HEK293 (cell line): ENCODE data around the gene SMIM1.

Source experiments
- EGR2 ChIP-seq: fragments of 450-650 bp; formaldehyde crosslinking; IDR thresholded peaks from 2 replicates; pipeline ENCODE4 v1.5.1; 2016; ENCODE audit warnings: low read depth, missing biosample characterization, missing genetic modification characterization
- GFI1B ChIP-seq: fragments of 450-650 bp; formaldehyde crosslinking; IDR thresholded peaks from 2 replicates; pipeline ENCODE4 v1.5.1; 2016; ENCODE audit warnings: missing biosample characterization, missing genetic modification characterization
- GLIS1 ChIP-seq: fragments of 450-650 bp; formaldehyde crosslinking; IDR thresholded peaks from 2 replicates; pipeline ENCODE4 v1.5.1; 2016; ENCODE audit warnings: missing biosample characterization, missing genetic modification characterization
- KLF1 ChIP-seq: fragments of 450-650 bp; formaldehyde crosslinking; IDR thresholded peaks from 2 replicates; pipeline ENCODE4 v1.5.1; 2016; ENCODE audit warnings: missing biosample characterization, missing genetic modification characterization
- PRDM1 ChIP-seq: fragments of 450-650 bp; formaldehyde crosslinking; IDR thresholded peaks from 2 replicates; pipeline ENCODE4; 2016; ENCODE audit warnings: missing biosample characterization, missing genetic modification characterization
- YY2 ChIP-seq: fragments of 450-650 bp; formaldehyde crosslinking; IDR thresholded peaks from 2 replicates; pipeline ENCODE4 v1.5.1; 2016; ENCODE audit warnings: missing biosample characterization, missing genetic modification characterization
- ZBTB7A ChIP-seq: fragments of 450-650 bp; formaldehyde crosslinking; IDR thresholded peaks from 2 replicates; pipeline ENCODE4 v1.5.1; 2016; ENCODE audit warnings: low read depth, missing biosample characterization, missing genetic modification characterization
- ZEB2 ChIP-seq: fragments of 450-650 bp; formaldehyde crosslinking; IDR thresholded peaks from 2 replicates; pipeline ENCODE4 v1.5.1; 2016; ENCODE audit warnings: missing biosample characterization, missing genetic modification characterization
- ZFP3 ChIP-seq: fragments of 450-650 bp; formaldehyde crosslinking; IDR thresholded peaks from 2 replicates; pipeline ENCODE4 v1.5.1; 2016; ENCODE audit warnings: low read depth, missing biosample characterization, missing genetic modification characterization
- ZNF2 ChIP-seq: fragments of 450-650 bp; formaldehyde crosslinking; IDR thresholded peaks from 2 replicates; pipeline ENCODE4 v1.5.1; 2016; ENCODE audit warnings: missing biosample characterization, missing genetic modification characterization
- ZNF24 ChIP-seq: fragments of 450-650 bp; formaldehyde crosslinking; IDR thresholded peaks from 2 replicates; pipeline ENCODE4 v1.5.1; 2016; ENCODE audit warnings: missing biosample characterization, missing genetic modification characterization
- ZNF350 ChIP-seq: fragments of 450-650 bp; formaldehyde crosslinking; IDR thresholded peaks from 2 replicates; pipeline ENCODE4 v1.5.0; 2017; ENCODE audit warnings: missing biosample characterization, mild to moderate bottlenecking, missing genetic modification characterization
- ZNF561 ChIP-seq: fragments of 450-650 bp; IDR thresholded peaks from 2 replicates; pipeline ENCODE4 v1.5.1; 2018; ENCODE audit warnings: missing biosample characterization, missing genetic modification characterization, borderline replicate concordance
- ZNF623 ChIP-seq: fragments of 450-650 bp; formaldehyde crosslinking; IDR thresholded peaks from 2 replicates; pipeline ENCODE4 v1.5.1; 2016; ENCODE audit warnings: missing biosample characterization, missing genetic modification characterization
- ZNF629 ChIP-seq: fragments of 450-650 bp; formaldehyde crosslinking; IDR thresholded peaks from 2 replicates; pipeline ENCODE4 v1.5.1; 2017; ENCODE audit warnings: missing biosample characterization, missing genetic modification characterization
- ZNF660 ChIP-seq: fragments of 450-650 bp; IDR thresholded peaks from 2 replicates; pipeline ENCODE4 v1.5.1; 2018; ENCODE audit warnings: missing biosample characterization, mild to moderate bottlenecking, missing genetic modification characterization
- ZNF76 ChIP-seq: fragments of 450-650 bp; formaldehyde crosslinking; IDR thresholded peaks from 2 replicates; pipeline ENCODE4; 2016; ENCODE audit warnings: low read depth, missing biosample characterization, missing genetic modification characterization, borderline replicate concordance
- TF ChIP-seq, protein P1 (sequence below): fragments of 450-650 bp; formaldehyde crosslinking; IDR thresholded peaks from 2 replicates; pipeline ENCODE4 v1.5.1; 2017; ENCODE audit warnings: missing biosample characterization, missing genetic modification characterization
- TF ChIP-seq, protein P2 (sequence below): fragments of 450-650 bp; formaldehyde crosslinking; conservative IDR thresholded peaks from 2 replicates; pipeline ENCODE4 v1.5.1; 2016; ENCODE audit warnings: low read depth, missing biosample characterization, missing genetic modification characterization
- TF ChIP-seq, protein P3 (sequence below): fragments of 450-650 bp; formaldehyde crosslinking; conservative IDR thresholded peaks from 2 replicates; pipeline ENCODE4 v1.5.1; 2016; ENCODE audit warnings: low read depth, missing biosample characterization, missing genetic modification characterization
- TF ChIP-seq, protein P4 (sequence below): fragments of 450-650 bp; formaldehyde crosslinking; IDR thresholded peaks from 2 replicates; pipeline ENCODE4 v1.5.1; 2016; ENCODE audit warnings: missing biosample characterization, missing genetic modification characterization
- TF ChIP-seq, protein P5 (sequence below): fragments of 450-650 bp; formaldehyde crosslinking; IDR thresholded peaks from 2 replicates; pipeline ENCODE4 v1.5.1; 2016; ENCODE audit warnings: missing biosample characterization, missing genetic modification characterization
- TF ChIP-seq, protein P6 (sequence below): fragments of 450-650 bp; formaldehyde crosslinking; IDR thresholded peaks from 2 replicates; pipeline ENCODE4 v1.5.1; 2016; ENCODE audit warnings: missing biosample characterization, missing genetic modification characterization
- TF ChIP-seq, protein P7 (sequence below): fragments of 450-650 bp; formaldehyde crosslinking; IDR thresholded peaks from 2 replicates; pipeline ENCODE4 v1.5.1; 2016; ENCODE audit warnings: missing biosample characterization, missing genetic modification characterization

The SMIM1 gene

DNA sequence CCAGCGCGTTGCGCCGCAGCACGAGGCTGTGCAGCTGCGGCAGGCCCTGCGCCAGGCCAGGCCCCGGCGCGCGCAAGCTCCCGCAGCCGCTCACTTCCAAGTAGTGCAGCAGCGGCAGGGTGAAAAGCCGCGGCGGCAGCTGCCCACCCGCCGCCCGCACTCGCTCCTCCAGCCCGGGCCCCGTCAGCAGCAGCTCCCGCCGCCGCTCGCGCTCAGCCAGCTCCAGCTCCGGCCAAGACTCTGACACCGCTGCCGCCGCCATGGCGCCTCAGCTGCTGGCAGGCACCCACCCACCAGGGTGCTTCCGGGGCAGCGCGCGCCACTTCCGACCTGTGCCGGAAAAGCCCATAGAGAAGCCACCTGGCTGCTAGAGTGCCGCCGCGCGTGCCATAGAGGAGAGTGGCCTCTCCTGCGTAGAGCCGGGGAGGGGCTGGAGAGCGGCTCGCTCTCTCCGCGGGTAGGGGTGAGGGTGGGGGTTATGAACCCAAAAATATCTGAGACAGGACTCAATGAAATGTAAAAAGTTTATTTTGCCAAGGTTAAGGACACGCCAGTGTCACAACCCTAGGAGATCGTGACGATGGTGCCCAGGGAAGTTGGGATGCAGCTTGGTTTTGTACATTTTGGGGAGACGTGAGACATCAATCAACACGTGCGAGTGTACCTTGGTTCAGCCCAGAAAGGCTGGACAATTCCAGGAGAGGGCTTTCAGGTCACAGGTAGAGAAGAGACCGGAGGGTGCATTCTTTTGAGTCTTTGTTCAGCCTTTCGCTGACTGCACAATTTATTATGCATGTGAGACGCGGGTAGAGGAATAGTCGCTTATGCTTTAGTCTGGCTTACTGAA is 23.9 kb downstream of the SMIM1 start, which contains the start of gene LRRC47 (continued):
- TF ChIP-seq ZNF629 (tag by site-specific recombination), result peak; percentile 74
- TF ChIP-seq, protein P1, sequence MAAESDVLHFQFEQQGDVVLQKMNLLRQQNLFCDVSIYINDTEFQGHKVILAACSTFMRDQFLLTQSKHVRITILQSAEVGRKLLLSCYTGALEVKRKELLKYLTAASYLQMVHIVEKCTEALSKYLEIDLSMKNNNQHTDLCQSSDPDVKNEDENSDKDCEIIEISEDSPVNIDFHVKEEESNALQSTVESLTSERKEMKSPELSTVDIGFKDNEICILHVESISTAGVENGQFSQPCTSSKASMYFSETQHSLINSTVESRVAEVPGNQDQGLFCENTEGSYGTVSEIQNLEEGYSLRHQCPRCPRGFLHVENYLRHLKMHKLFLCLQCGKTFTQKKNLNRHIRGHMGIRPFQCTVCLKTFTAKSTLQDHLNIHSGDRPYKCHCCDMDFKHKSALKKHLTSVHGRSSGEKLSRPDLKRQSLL (tag by site-specific recombination), result peak; percentile 54; the same call in 1 of the 2 replicates
- TF ChIP-seq KLF1 (tag by site-specific recombination), result peak; percentile 44; the same call in 1 of the 2 replicates
- TF ChIP-seq GLIS1 (tag by site-specific recombination), result peak; percentile 53
- peak; percentile 69; the same call in 1 of the 2 replicates for TF ChIP-seq ZNF561 (tag by site-specific recombination)
- 0 out of 2 replicates have a peak, but pooled peaks have one; percentile 40 for TF ChIP-seq ZEB2 (tag by site-specific recombination)
- no peak for TF ChIP-seq ZBTB7A (tag by site-specific recombination)
- TF ChIP-seq, protein P2, sequence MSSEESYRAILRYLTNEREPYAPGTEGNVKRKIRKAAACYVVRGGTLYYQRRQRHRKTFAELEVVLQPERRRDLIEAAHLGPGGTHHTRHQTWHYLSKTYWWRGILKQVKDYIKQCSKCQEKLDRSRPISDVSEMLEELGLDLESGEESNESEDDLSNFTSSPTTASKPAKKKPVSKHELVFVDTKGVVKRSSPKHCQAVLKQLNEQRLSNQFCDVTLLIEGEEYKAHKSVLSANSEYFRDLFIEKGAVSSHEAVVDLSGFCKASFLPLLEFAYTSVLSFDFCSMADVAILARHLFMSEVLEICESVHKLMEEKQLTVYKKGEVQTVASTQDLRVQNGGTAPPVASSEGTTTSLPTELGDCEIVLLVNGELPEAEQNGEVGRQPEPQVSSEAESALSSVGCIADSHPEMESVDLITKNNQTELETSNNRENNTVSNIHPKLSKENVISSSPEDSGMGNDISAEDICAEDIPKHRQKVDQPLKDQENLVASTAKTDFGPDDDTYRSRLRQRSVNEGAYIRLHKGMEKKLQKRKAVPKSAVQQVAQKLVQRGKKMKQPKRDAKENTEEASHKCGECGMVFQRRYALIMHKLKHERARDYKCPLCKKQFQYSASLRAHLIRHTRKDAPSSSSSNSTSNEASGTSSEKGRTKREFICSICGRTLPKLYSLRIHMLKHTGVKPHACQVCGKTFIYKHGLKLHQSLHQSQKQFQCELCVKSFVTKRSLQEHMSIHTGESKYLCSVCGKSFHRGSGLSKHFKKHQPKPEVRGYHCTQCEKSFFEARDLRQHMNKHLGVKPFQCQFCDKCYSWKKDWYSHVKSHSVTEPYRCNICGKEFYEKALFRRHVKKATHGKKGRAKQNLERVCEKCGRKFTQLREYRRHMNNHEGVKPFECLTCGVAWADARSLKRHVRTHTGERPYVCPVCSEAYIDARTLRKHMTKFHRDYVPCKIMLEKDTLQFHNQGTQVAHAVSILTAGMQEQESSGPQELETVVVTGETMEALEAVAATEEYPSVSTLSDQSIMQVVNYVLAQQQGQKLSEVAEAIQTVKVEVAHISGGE (tag by site-specific recombination), result peak; percentile 92
- TF ChIP-seq EGR2 (tag by site-specific recombination), result peak; percentile 51; the same call in 1 of the 2 replicates
- TF ChIP-seq ZNF350 (tag by site-specific recombination), result no peak
- 0 out of 2 replicates have a peak, but pooled peaks have one; percentile 79 for TF ChIP-seq ZNF2 (tag by site-specific recombination)
- TF ChIP-seq YY2 (tag by site-specific recombination), result peak; percentile 94
- TF ChIP-seq GFI1B (tag by site-specific recombination), result no peak
- TF ChIP-seq, protein P3, sequence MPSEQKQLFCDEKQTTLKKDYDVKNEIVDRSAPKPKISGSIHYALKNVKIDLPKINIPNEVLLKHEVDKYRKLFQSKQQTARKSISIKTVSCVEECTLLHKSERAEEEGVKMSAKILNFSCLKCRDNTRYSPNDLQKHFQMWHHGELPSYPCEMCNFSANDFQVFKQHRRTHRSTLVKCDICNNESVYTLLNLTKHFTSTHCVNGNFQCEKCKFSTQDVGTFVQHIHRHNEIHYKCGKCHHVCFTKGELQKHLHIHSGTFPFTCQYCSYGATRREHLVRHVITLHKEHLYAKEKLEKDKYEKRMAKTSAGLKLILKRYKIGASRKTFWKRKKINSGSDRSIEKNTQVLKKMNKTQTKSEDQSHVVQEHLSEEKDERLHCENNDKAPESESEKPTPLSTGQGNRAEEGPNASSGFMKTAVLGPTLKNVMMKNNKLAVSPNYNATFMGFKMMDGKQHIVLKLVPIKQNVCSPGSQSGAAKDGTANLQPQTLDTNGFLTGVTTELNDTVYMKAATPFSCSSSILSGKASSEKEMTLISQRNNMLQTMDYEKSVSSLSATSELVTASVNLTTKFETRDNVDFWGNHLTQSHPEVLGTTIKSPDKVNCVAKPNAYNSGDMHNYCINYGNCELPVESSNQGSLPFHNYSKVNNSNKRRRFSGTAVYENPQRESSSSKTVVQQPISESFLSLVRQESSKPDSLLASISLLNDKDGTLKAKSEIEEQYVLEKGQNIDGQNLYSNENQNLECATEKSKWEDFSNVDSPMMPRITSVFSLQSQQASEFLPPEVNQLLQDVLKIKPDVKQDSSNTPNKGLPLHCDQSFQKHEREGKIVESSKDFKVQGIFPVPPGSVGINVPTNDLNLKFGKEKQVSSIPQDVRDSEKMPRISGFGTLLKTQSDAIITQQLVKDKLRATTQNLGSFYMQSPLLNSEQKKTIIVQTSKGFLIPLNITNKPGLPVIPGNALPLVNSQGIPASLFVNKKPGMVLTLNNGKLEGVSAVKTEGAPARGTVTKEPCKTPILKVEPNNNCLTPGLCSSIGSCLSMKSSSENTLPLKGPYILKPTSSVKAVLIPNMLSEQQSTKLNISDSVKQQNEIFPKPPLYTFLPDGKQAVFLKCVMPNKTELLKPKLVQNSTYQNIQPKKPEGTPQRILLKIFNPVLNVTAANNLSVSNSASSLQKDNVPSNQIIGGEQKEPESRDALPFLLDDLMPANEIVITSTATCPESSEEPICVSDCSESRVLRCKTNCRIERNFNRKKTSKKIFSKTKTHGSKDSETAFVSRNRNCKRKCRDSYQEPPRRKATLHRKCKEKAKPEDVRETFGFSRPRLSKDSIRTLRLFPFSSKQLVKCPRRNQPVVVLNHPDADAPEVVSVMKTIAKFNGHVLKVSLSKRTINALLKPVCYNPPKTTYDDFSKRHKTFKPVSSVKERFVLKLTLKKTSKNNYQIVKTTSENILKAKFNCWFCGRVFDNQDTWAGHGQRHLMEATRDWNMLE, result peak; percentile 99
- TF ChIP-seq ZNF660 (tag by site-specific recombination), result peak; percentile 75
- TF ChIP-seq, protein P4, sequence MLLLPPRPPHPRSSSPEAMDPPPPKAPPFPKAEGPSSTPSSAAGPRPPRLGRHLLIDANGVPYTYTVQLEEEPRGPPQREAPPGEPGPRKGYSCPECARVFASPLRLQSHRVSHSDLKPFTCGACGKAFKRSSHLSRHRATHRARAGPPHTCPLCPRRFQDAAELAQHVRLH, result 0 out of 2 replicates have a peak, but pooled peaks have one; percentile 54
- peak; percentile 76; the same call in 1 of the 2 replicates for TF ChIP-seq ZNF76
- no peak for TF ChIP-seq ZFP3
- 0 out of 2 replicates have a peak, but pooled peaks have one; percentile 34 for TF ChIP-seq ZNF24 (tag by site-specific recombination)
- TF ChIP-seq, protein P5, sequence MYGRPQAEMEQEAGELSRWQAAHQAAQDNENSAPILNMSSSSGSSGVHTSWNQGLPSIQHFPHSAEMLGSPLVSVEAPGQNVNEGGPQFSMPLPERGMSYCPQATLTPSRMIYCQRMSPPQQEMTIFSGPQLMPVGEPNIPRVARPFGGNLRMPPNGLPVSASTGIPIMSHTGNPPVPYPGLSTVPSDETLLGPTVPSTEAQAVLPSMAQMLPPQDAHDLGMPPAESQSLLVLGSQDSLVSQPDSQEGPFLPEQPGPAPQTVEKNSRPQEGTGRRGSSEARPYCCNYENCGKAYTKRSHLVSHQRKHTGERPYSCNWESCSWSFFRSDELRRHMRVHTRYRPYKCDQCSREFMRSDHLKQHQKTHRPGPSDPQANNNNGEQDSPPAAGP, result peak; percentile 79
- TF ChIP-seq, protein P6, sequence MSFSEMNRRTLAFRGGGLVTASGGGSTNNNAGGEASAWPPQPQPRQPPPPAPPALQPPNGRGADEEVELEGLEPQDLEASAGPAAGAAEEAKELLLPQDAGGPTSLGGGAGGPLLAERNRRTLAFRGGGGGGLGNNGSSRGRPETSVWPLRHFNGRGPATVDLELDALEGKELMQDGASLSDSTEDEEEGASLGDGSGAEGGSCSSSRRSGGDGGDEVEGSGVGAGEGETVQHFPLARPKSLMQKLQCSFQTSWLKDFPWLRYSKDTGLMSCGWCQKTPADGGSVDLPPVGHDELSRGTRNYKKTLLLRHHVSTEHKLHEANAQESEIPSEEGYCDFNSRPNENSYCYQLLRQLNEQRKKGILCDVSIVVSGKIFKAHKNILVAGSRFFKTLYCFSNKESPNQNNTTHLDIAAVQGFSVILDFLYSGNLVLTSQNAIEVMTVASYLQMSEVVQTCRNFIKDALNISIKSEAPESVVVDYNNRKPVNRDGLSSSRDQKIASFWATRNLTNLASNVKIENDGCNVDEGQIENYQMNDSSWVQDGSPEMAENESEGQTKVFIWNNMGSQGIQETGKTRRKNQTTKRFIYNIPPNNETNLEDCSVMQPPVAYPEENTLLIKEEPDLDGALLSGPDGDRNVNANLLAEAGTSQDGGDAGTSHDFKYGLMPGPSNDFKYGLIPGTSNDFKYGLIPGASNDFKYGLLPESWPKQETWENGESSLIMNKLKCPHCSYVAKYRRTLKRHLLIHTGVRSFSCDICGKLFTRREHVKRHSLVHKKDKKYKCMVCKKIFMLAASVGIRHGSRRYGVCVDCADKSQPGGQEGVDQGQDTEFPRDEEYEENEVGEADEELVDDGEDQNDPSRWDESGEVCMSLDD (tag by site-specific recombination), result peak; percentile 70
- TF ChIP-seq, protein P7, sequence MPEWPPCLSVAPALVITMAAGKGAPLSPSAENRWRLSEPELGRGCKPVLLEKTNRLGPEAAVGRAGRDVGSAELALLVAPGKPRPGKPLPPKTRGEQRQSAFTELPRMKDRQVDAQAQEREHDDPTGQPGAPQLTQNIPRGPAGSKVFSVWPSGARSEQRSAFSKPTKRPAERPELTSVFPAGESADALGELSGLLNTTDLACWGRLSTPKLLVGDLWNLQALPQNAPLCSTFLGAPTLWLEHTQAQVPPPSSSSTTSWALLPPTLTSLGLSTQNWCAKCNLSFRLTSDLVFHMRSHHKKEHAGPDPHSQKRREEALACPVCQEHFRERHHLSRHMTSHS, result no peak
- no peak for TF ChIP-seq PRDM1
- no peak for TF ChIP-seq ZNF623 (tag by site-specific recombination)
